GM19023 (cell line): Measurements from ENCODE around the gene UBQLN1.
"Not testable (repeated sequence)": the region's sequence is repeated elsewhere in the genome, so short reads cannot be mapped to it uniquely, and the experiment has no call there.

Experiments
- ATAC-seq: cut with Tn5 transposase; IDR thresholded peaks from one replicate; pipeline ENCODE4 v1.9.1; 2021; ENCODE audit warnings: mild to moderate bottlenecking, moderate library complexity; ENCODE audit not compliant: unreplicated experiment

UBQLN1 gene

GRCh38 chr9:83637389-83637788 lies 70.4 kb downstream of the UBQLN1 start:
- no peak for ATAC-seq

- no peak for ATAC-seq
These were observed 70.9 kb downstream of the UBQLN1 start for GRCh38 chr9:83636813-83637212.

DNA sequence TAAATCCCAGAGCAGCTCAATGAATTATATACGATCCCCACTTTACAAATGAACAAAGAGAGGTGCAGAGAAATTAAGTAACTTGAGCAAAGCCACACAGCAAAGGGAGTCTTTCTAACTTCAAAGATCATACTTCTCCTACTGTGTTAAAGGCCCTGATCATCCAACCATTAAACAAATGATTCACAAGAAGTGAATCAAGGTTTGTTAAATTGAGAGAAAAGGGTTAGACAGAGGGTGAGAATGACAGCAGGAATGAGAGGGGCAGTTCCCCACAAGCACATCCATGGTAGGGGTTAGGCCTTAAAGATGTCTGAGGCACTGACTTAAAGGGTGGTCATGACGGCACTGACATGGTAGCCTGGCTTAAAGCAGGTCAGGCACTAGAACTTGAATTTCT lies 74.1 kb downstream of the UBQLN1 start:
- ATAC-seq = no peak

DNA sequence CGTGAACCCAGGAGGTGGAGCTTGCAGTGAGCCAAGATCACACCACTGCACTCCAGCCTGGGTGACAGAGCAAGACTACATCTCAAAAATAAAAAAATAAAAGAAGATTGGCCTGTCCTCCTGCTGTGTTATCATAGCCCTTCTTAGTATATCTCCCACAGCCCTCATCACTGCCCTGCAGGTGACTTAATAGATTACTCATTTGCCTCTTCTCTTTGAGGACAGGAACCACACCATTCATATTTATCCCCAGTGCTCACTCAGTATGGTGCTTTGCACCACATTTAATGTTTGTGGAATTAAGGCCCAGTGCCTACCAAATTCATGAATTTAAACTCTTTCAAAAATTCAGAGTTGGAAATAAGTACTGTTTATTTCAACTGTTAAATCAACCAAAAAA lies 74.5 kb downstream of the UBQLN1 start:
- ATAC-seq = no peak

DNA sequence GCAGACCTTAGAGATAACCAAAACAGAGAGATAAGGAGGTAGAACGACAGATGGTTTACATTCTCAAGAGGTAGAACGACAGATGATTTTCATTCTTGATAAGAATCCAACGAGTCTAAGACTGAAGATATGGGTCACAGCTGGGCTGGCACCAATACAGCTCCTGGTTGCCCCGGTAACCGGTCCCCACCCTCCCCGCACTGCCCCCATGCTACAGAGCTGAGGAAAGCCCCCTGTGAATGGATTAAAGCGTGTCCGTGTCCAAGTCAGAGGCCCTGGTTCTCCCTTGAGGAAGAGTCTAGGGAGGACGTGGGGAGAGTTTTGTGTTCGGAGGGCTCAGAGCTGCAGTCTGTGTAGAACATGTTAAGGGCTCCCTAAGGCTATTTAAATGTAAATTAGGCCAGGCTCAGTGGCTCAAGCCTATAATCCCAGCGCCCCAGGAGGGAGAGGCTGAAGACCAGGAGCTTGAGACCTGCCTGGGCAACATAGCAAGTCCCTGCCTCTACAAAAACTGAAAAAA lies 76.8 kb downstream of the UBQLN1 start:
- no peak for ATAC-seq

DNA sequence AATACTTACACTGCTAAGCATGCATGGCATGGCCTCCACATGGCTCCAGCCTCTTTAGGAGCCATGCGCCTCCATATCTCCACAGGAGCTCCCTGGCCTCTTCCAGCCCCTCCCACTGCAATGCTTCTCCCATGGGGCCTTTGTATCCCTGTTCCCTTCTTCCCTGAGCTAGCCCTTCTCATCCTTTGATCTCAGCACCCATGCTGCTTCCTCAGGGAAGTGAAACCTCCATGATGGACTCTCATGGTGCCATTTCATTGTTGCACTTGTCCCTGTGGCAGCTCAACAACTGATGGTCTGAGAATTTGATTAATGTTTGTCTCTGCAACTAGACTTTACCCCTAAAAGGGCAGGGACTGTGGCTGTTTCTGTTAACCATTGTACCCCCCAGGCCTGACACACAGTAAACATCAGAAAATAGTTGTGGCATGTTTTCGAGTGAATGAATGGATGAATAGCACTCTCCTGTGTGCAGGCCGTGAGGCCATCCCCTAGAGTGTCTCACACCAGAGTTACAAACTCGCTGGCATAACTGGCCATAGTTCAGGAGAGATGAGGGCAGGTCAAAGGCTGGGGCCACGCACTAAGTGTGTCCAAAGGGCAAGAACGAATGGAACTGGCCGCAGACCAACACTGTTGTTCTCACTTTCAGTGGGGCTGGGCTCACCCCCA lies 78.2 kb downstream of the UBQLN1 start:
- no peak for ATAC-seq

DNA sequence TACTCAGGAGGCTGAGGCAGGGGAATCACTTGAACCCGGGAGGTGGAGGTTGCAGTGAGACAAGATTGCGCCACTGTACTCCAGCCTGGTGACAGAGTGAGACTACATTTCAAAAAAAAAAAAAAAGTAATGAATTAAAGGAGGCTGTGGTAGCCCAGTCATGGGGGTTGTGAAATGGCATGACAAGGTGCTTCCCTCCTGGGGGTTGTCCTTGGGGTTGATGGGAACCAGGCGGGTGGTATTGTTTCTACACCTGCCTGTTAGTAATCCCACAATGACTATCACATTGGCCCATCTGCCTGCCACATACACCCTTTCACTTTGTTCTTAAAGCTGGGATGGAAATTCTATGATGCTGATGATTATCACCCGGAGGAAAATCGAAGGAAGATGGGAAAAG lies 79.2 kb downstream of the UBQLN1 start:
- no peak for ATAC-seq

DNA sequence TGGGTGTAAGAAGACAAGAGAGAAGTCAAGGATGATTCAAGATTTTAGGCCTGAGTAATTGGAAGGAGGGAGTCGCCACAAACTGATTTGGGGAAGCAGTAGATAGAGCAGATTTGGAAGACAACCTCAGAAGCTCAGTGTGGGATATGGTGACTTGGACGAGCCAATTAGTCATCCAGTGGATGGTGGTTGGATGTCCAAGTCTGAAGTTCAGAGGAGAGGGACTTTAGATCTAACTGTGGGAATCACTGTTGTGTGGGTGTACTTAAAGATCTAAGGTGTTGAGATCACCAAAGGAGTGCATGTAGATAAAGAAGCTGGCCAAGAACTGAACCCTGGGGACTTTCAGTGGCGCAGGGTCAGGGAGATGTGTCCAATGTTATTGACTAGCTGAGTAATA lies 82.6 kb downstream of the UBQLN1 start:
- ATAC-seq = no peak

DNA sequence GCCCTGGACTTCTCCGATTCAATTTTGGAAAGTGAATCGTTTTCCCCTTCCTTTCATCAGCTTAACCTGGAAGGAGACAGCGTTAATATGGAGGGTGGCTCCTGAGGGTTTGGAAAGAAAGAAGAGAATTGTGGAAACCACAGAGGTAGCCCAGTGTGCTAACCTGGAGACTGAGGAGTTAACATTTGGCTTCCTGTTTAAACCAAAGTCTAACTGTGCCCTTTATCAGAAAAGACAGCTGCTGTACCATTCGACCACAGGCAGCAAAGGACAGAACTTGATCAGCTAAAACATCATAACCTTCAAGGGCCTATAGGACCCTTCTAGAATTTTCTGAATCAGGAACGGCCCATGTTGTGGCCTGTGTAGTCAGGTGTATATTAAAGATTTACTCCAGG lies 84.1 kb downstream of the UBQLN1 start:
- ATAC-seq = peak; percentile 19

DNA sequence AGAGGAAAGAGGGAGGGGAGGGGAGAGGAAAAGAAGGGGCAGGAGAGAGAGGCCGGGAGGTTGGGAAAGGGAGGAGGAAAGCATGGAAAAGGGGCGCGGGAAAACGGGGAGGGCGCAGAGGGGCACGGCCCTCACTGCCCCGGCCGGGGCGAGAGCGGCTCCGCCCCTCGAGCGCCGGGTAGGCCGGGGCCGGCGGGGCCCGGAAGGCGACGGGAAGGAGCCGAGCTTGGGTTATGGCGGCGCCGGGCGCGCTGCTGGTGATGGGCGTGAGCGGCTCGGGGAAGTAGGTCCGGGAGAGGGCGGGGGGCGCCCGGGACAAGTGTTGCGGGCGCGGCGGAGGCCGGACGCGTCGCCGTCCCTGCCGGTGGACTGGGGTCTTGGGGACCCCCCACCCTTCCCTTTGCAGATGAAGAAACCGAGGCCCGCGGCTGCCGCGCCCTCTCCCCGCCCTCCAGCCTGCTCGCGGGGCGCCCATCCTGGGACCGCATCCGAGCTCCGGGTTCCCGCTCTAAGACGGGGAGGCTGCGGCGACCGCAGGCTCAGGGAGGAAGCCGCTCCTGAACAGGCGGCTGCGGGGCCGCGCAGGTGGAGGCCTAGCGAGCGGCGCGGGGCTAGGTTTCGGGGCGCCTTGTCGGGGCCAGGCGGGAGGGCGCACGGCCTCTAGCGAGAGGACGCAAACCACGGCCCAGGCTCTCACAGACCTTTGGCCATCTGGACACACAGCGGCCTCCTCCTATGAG lies 84.6 kb downstream of the UBQLN1 start, which contains the start of gene IDNK:
IDNK (plus strand) TSS at position 205 of the 740 bp plus-strand sequence; CDS start at position 234, 29 bp downstream.
- ATAC-seq = peak; percentile 86

GRCh38 chr9:83622433-83622938 lies 85.3 kb downstream of the UBQLN1 start:
- peak; percentile 56 for ATAC-seq

GRCh38 chr9:83620841-83621636 lies 86.7 kb downstream of the UBQLN1 start:
- ATAC-seq = no peak

GRCh38 chr9:83617299-83617698 lies 90.5 kb downstream of the UBQLN1 start:
- ATAC-seq = no peak

GRCh38 chr9:83613298-83613697 lies 94.5 kb downstream of the UBQLN1 start:
- not testable (repeated sequence) for ATAC-seq
